ENCODE measurements around the gene PITPNM2. TPM values are rescaled to one million over a fixed set of nuclear protein-coding genes. Genes with fewer than 3 reads are reported as not detected.

PITPNM2 gene
- polyA plus RNA-seq: 1 to 10 TPM; 4.7 to 8.6 (median 7.1) TPM

GRCh38 chr12:123150744-123151456 lies at the start of gene PITPNM2:
PITPNM2 (minus strand) TSS chr12:123151090; CDS start chr12:123034590, 116,500 bp downstream.
- peak; percentile 56 to 67 (median 65) for DNase-seq
- Mint-ChIP-seq H3K9me3 (no peaks in the 10 kb centered on the region), H3K4me3 (peak within 1 kb of the TSS; percentile 81 to 86 (median 83)), H3K27me3 (ENCODE audit: low read depth in 3 of 3) (peaks cover 0 to 2% (median 2%) of the 10 kb centered on the region in 3 donors), H3K27ac (peak within 1 kb of the TSS in 3 of 6 donors; percentile 3 to 70 (median 53)), H3K4me1 (peaks cover 34 to 45% of the 10 kb centered on the region in 2 donors), H3K36me3 (peaks cover 0 to 1% (median 0%) of the 10 kb centered on the region in 3 donors)

- no peaks in the 10 kb centered on the region for H3K4me1 Mint-ChIP-seq
- DNase-seq: no peak
- no peaks in the 10 kb centered on the region for H3K9me3 Mint-ChIP-seq
- no peaks in the 10 kb centered on the region for H3K27me3 Mint-ChIP-seq (ENCODE audit: low read depth in 3 of 3)
- H3K36me3 Mint-ChIP-seq: peaks cover 12 to 43% (median 18%) of the 10 kb centered on the region in 3 donors
- no peak overlapping the region for H3K4me3 Mint-ChIP-seq
- peak overlapping the region in 2 of 6 donors; percentile 54 to 59 for H3K27ac Mint-ChIP-seq
Observed at GRCh38 chr12:123200414-123200813, 49.5 kb upstream of the PITPNM2 start.

- Mint-ChIP-seq H3K4me1 (no peaks in the 10 kb centered on the region), H3K9me3 (no peaks in the 10 kb centered on the region), H3K36me3 (peaks cover 13 to 43% (median 18%) of the 10 kb centered on the region in 3 donors), H3K27ac (peak overlapping the region in 2 of 6 donors; percentile 24 to 34), H3K27me3 (ENCODE audit: low read depth in 3 of 3) (no peaks in the 10 kb centered on the region), H3K4me3 (no peak overlapping the region)
- no peak for DNase-seq
Observed at GRCh38 chr12:123199936-123200335, 49.0 kb upstream of the PITPNM2 start.

- peak overlapping the region in 1 of 6 donors; percentile 4 for H3K27ac Mint-ChIP-seq
- peaks cover 4 to 32% (median 24%) of the 10 kb centered on the region in 3 donors for H3K36me3 Mint-ChIP-seq
- DNase-seq: no peak
- no peak overlapping the region for H3K4me3 Mint-ChIP-seq
- peaks cover 0 to 2% (median 0%) of the 10 kb centered on the region in 3 donors for H3K27me3 Mint-ChIP-seq (ENCODE audit: low read depth in 3 of 3)
- H3K9me3 Mint-ChIP-seq: no peaks in the 10 kb centered on the region
- no peaks in the 10 kb centered on the region for H3K4me1 Mint-ChIP-seq
Observed at GRCh38 chr12:123187637-123188036, 36.7 kb upstream of the PITPNM2 start.

GRCh38 chr12:123180171-123180570 lies 29.3 kb upstream of the PITPNM2 start:
- Mint-ChIP-seq H3K9me3 (no peaks in the 10 kb centered on the region), H3K27me3 (ENCODE audit: low read depth in 3 of 3) (peaks cover 0 to 2% (median 0%) of the 10 kb centered on the region in 3 donors), H3K36me3 (peaks cover 9 to 33% (median 13%) of the 10 kb centered on the region in 3 donors), H3K4me3 (no peak overlapping the region), H3K4me1 (no peaks in the 10 kb centered on the region), H3K27ac (peak overlapping the region in 2 of 6 donors; percentile 12 to 25)
- DNase-seq: no peak

- H3K4me1 Mint-ChIP-seq: no peaks in the 10 kb centered on the region
- peaks cover 0 to 5% (median 2%) of the 10 kb centered on the region in 3 donors for H3K27me3 Mint-ChIP-seq (ENCODE audit: low read depth in 3 of 3)
- H3K9me3 Mint-ChIP-seq: no peaks in the 10 kb centered on the region
- H3K4me3 Mint-ChIP-seq: no peak overlapping the region
- DNase-seq: no peak
- no peak overlapping the region for H3K27ac Mint-ChIP-seq
- H3K36me3 Mint-ChIP-seq: peaks cover 5 to 28% (median 19%) of the 10 kb centered on the region in 3 donors
Observed at GRCh38 chr12:123171967-123172366, 21.1 kb upstream of the PITPNM2 start.

- no peak for DNase-seq
- H3K4me3 Mint-ChIP-seq: no peak overlapping the region
- peaks cover 9 to 36% (median 20%) of the 10 kb centered on the region in 3 donors for H3K36me3 Mint-ChIP-seq
- H3K27ac Mint-ChIP-seq: peak overlapping the region in 1 of 6 donors; percentile 15
- H3K4me1 Mint-ChIP-seq: no peaks in the 10 kb centered on the region
- peaks cover 0 to 2% (median 0%) of the 10 kb centered on the region in 3 donors for H3K27me3 Mint-ChIP-seq (ENCODE audit: low read depth in 3 of 3)
- no peaks in the 10 kb centered on the region for H3K9me3 Mint-ChIP-seq
Observed at GRCh38 chr12:123167329-123167728, 16.4 kb upstream of the PITPNM2 start.

- Mint-ChIP-seq H3K4me1 (no peaks in the 10 kb centered on the region), H3K27ac (peak overlapping the region in 1 of 6 donors; percentile 75), H3K4me3 (no peak overlapping the region), H3K9me3 (no peaks in the 10 kb centered on the region), H3K36me3 (peaks cover 16 to 39% (median 17%) of the 10 kb centered on the region in 3 donors), H3K27me3 (ENCODE audit: low read depth in 3 of 3) (peaks cover 0 to 2% (median 0%) of the 10 kb centered on the region in 3 donors)
- DNase-seq: no peak
Observed at GRCh38 chr12:123165537-123165936, 14.6 kb upstream of the PITPNM2 start.

GRCh38 chr12:123164710-123165261 lies 13.9 kb upstream of the PITPNM2 start:
- no peak overlapping the region for H3K4me3 Mint-ChIP-seq
- no peaks in the 10 kb centered on the region for H3K9me3 Mint-ChIP-seq
- DNase-seq: no peak
- H3K27me3 Mint-ChIP-seq (ENCODE audit: low read depth in 3 of 3): peaks cover 0 to 2% (median 0%) of the 10 kb centered on the region in 3 donors
- no peak overlapping the region for H3K27ac Mint-ChIP-seq
- H3K4me1 Mint-ChIP-seq: no peaks in the 10 kb centered on the region
- peaks cover 17 to 38% (median 17%) of the 10 kb centered on the region in 3 donors for H3K36me3 Mint-ChIP-seq

GRCh38 chr12:123164222-123164621 lies 13.3 kb upstream of the PITPNM2 start:
- Mint-ChIP-seq H3K4me3 (no peak overlapping the region), H3K4me1 (no peaks in the 10 kb centered on the region), H3K27ac (no peak overlapping the region), H3K27me3 (ENCODE audit: low read depth in 3 of 3) (no peaks in the 10 kb centered on the region), H3K9me3 (no peaks in the 10 kb centered on the region), H3K36me3 (peaks cover 17 to 38% (median 17%) of the 10 kb centered on the region in 3 donors)
- no peak for DNase-seq

GRCh38 chr12:123163227-123163626 lies 12.3 kb upstream of the PITPNM2 start:
- Mint-ChIP-seq H3K27ac (no peak overlapping the region), H3K36me3 (peaks cover 17 to 36% (median 17%) of the 10 kb centered on the region in 3 donors), H3K9me3 (no peaks in the 10 kb centered on the region), H3K4me1 (no peaks in the 10 kb centered on the region), H3K27me3 (ENCODE audit: low read depth in 3 of 3) (no peaks in the 10 kb centered on the region), H3K4me3 (no peak overlapping the region)
- DNase-seq: no peak

GRCh38 chr12:123160801-123161487 lies 10.1 kb upstream of the PITPNM2 start:
- Mint-ChIP-seq H3K4me3 (no peak overlapping the region), H3K9me3 (no peaks in the 10 kb centered on the region), H3K27ac (no peak overlapping the region), H3K4me1 (no peaks in the 10 kb centered on the region), H3K27me3 (ENCODE audit: low read depth in 3 of 3) (no peaks in the 10 kb centered on the region), H3K36me3 (peaks cover 16 to 33% (median 17%) of the 10 kb centered on the region in 3 donors)
- DNase-seq: no peak

GRCh38 chr12:123153906-123154305 lies 3.0 kb upstream of the PITPNM2 start:
- Mint-ChIP-seq H3K27ac (no peak overlapping the region), H3K4me3 (no peak overlapping the region), H3K4me1 (peaks cover 27 to 30% of the 10 kb centered on the region in 2 donors), H3K36me3 (peaks cover 0 to 4% (median 3%) of the 10 kb centered on the region in 3 donors), H3K27me3 (ENCODE audit: low read depth in 3 of 3) (no peaks in the 10 kb centered on the region), H3K9me3 (no peaks in the 10 kb centered on the region)
- DNase-seq: no peak

GRCh38 chr12:123152833-123153232 lies 1.9 kb upstream of the PITPNM2 start:
- peak; percentile 10 to 23 (median 12) for DNase-seq
- no peaks in the 10 kb centered on the region for H3K9me3 Mint-ChIP-seq
- H3K4me1 Mint-ChIP-seq: peaks cover 34 to 40% of the 10 kb centered on the region in 2 donors
- peaks cover 0 to 2% (median 0%) of the 10 kb centered on the region in 3 donors for H3K27me3 Mint-ChIP-seq (ENCODE audit: low read depth in 3 of 3)
- peak overlapping the region in 4 of 5 donors; percentile 73 to 87 (median 78) for H3K4me3 Mint-ChIP-seq
- peak overlapping the region in 2 of 6 donors; percentile 2 to 40 for H3K27ac Mint-ChIP-seq
- H3K36me3 Mint-ChIP-seq: peaks cover 0 to 4% (median 3%) of the 10 kb centered on the region in 3 donors

All from immature natural killer cell (primary cell).